Mesenchymal stem cell (in vitro differentiated cells and primary cell): ENCODE data around the gene ADCY3.

ENCODE experiments used
- DNase-seq: peaks from one replicate; pipeline ENCODE4 v3.0.0-alpha.2; 2013
- H2AFZ ChIP-seq: one replicate; pipeline ENCODE4 v1.6.1; 2013; ENCODE audit warnings: low read depth, mild to moderate bottlenecking, control low read depth, inconsistent platforms, low read length, moderate library complexity
- H2AK5ac ChIP-seq: 2 replicates; pipeline ENCODE4 v1.6.1; 2013; ENCODE audit warnings: low read length, moderate library complexity, mild to moderate bottlenecking, inconsistent platforms; ENCODE audit not compliant: severe bottlenecking
- H2BK120ac ChIP-seq: one replicate; pipeline ENCODE4 v1.6.1; 2013; ENCODE audit warnings: low read depth, mild to moderate bottlenecking, inconsistent platforms, low read length, moderate library complexity
- H2BK12ac ChIP-seq, 2 experiments: one replicate each; pipeline ENCODE4 v1.6.1; 2013; ENCODE audit warnings: inconsistent platforms in 2 of 2, low read length in 2 of 2, mild to moderate bottlenecking in 2 of 2, moderate library complexity in 2 of 2, control low read depth in 1 of 2
- H2BK15ac ChIP-seq: one replicate; pipeline ENCODE4 v1.6.1; 2013; ENCODE audit warnings: mild to moderate bottlenecking, low read depth, inconsistent platforms; ENCODE audit not compliant: poor library complexity, severe bottlenecking
- H2BK5ac ChIP-seq: 2 replicates; pipeline ENCODE4 v1.6.1; 2013; ENCODE audit warnings: low read depth, mild to moderate bottlenecking, low read length, control low read depth, inconsistent platforms; ENCODE audit not compliant: poor library complexity, severe bottlenecking
- H3K14ac ChIP-seq, 2 experiments: one replicate each; pipeline ENCODE4 v1.6.1; 2013; ENCODE audit warnings: inconsistent platforms in 2 of 2, low read length in 2 of 2, control low read depth in 1 of 2, mild to moderate bottlenecking in 1 of 2, moderate library complexity in 1 of 2
- H3K18ac ChIP-seq, 2 experiments: one replicate each; pipeline ENCODE4 v1.6.1; 2013; ENCODE audit warnings: inconsistent platforms in 2 of 2, low read length in 2 of 2, control low read depth in 1 of 2, low read depth in 1 of 2, mild to moderate bottlenecking in 1 of 2
- H3K23ac ChIP-seq, 2 experiments: one replicate each; pipeline ENCODE4 v1.6.1; 2013; ENCODE audit warnings: inconsistent platforms in 2 of 2, low read length in 2 of 2, mild to moderate bottlenecking in 2 of 2, moderate library complexity in 2 of 2, control low read depth in 1 of 2
- H3K27ac ChIP-seq: 2 replicates; pipeline ENCODE4 v1.5.1; 2013; ENCODE audit warnings: mild to moderate bottlenecking, moderate library complexity, low read length, control low read depth, inconsistent platforms; ENCODE audit not compliant: poor library complexity, severe bottlenecking
- H3K27me3 ChIP-seq, 2 experiments: 2 replicates each; pipeline versions ENCODE4 v1.6.1 to v1.7.0; 2013; ENCODE audit warnings: low read length in 2 of 2, mild to moderate bottlenecking in 2 of 2, moderate library complexity in 2 of 2, control low read depth in 1 of 2, inconsistent platforms in 1 of 2; ENCODE audit not compliant: control insufficient read depth in 1 of 2, insufficient read depth in 1 of 2
- H3K36me3 ChIP-seq, 2 experiments: 2 replicates each; pipeline versions ENCODE4 v1.6.1 to v1.7.0; 2013; ENCODE audit warnings: low read length in 2 of 2, control low read depth in 1 of 2, inconsistent platforms in 1 of 2, low read depth in 1 of 2, mild to moderate bottlenecking in 1 of 2; ENCODE audit not compliant: insufficient read depth in 2 of 2, control insufficient read depth in 1 of 2
- H3K4ac ChIP-seq, 2 experiments: one replicate each; pipeline ENCODE4 v1.6.1; 2013; ENCODE audit warnings: inconsistent platforms in 2 of 2, low read length in 2 of 2, mild to moderate bottlenecking in 2 of 2, moderate library complexity in 2 of 2, control low read depth in 1 of 2, low read depth in 1 of 2
- H3K4me1 ChIP-seq: 2 replicates; pipeline ENCODE4 v1.6.1; 2013; ENCODE audit warnings: low read depth, low read length, control low read depth; ENCODE audit not compliant: control insufficient read depth, insufficient read depth
- H3K4me2 ChIP-seq: 2 replicates; pipeline ENCODE4 v1.6.1; 2013; ENCODE audit warnings: low read length, mild to moderate bottlenecking, inconsistent platforms; ENCODE audit not compliant: poor library complexity, severe bottlenecking
- H3K4me3 ChIP-seq, 2 experiments: 2 replicates each; pipeline versions ENCODE4 v1.5.1 to v1.7.0; 2013; ENCODE audit warnings: low read length in 2 of 2, mild to moderate bottlenecking in 2 of 2, control low read depth in 1 of 2, low read depth in 1 of 2; ENCODE audit not compliant: insufficient read depth in 1 of 2
- H3K79me1 ChIP-seq: replicated peaks from 2 replicates; pipeline ENCODE4 v1.6.1; 2013; ENCODE audit warnings: mild to moderate bottlenecking, control low read depth, low read length, inconsistent platforms; ENCODE audit not compliant: poor library complexity, severe bottlenecking
- H3K9ac ChIP-seq: 2 replicates; pipeline ENCODE4 v1.7.0; 2013; ENCODE audit warnings: mild to moderate bottlenecking, low read length, moderate library complexity
- H3K9me3 ChIP-seq: 2 replicates; pipeline ENCODE4 v1.7.0; 2013; ENCODE audit warnings: mild to moderate bottlenecking, low read length; ENCODE audit not compliant: control insufficient read depth
- H4K8ac ChIP-seq: one replicate; pipeline ENCODE4 v1.6.1; 2013; ENCODE audit warnings: inconsistent platforms, mild to moderate bottlenecking, low read length, moderate library complexity
- H4K91ac ChIP-seq: one replicate; pipeline ENCODE4 v1.6.1; 2013; ENCODE audit warnings: mild to moderate bottlenecking, low read length, inconsistent platforms
- WGBS: methylation state at CpG from one replicate; pipeline ENCODE4 v1.1.7; 2013; ENCODE audit warnings: mixed read lengths; 5-methylcytosine and 5-hydroxymethylcytosine counted together

The ADCY3 gene

GRCh38 chr2:24832073-24832461 lies 88.0 kb downstream of the ADCY3 start:
- H3K4me3 ChIP-seq: no peak overlapping the region
- no peak overlapping the region for H3K9ac ChIP-seq
- no peak overlapping the region for H2BK12ac ChIP-seq
- peaks cover 30% of the 10 kb centered on the region for H3K4me1 ChIP-seq
- H4K8ac ChIP-seq: no peak overlapping the region
- no peak overlapping the region for H2BK15ac ChIP-seq
- H2AFZ ChIP-seq: no peak overlapping the region
- no peaks in the 10 kb centered on the region for H3K27me3 ChIP-seq
- H4K91ac ChIP-seq: no peak overlapping the region
- H3K4me2 ChIP-seq: no peak overlapping the region
- no peak overlapping the region for H3K23ac ChIP-seq
- H3K18ac ChIP-seq: no peak overlapping the region
- H3K9me3 ChIP-seq: no peaks in the 10 kb centered on the region
- H2BK120ac ChIP-seq: no peak overlapping the region
- no peaks in the 10 kb centered on the region for H3K79me1 ChIP-seq
- no peak for DNase-seq
- whole genome bisulfite sequencing: 88% methylated on average over 12 of the region's 14 CpGs
- H3K4ac ChIP-seq: no peak overlapping the region
- H3K27ac ChIP-seq: no peak overlapping the region
- H2BK5ac ChIP-seq: no peak overlapping the region
- H3K36me3 ChIP-seq: peaks cover 31% of the 10 kb centered on the region in 2 experiments
- H2AK5ac ChIP-seq: no peak overlapping the region
- no peak overlapping the region for H3K14ac ChIP-seq

- no peak overlapping the region for H2BK15ac ChIP-seq
- WGBS: 93% methylated on average over 15 of the region's 18 CpGs
- no peaks in the 10 kb centered on the region for H3K27me3 ChIP-seq
Observed at GRCh38 chr2:24831221-24832072, 88.6 kb downstream of the ADCY3 start.

GRCh38 chr2:24830786-24831185 lies 89.3 kb downstream of the ADCY3 start:
- Histone ChIP-seq H2AK5ac (no peak overlapping the region), H2BK5ac (no peak overlapping the region)

More at GRCh38 chr2:24831221-24832072, 88.6 kb downstream of the ADCY3 start:
- no peak overlapping the region for H3K4me2 ChIP-seq
- H4K8ac ChIP-seq: no peak overlapping the region
- H3K14ac ChIP-seq: no peak overlapping the region
- H2BK12ac ChIP-seq: no peak overlapping the region
- H3K23ac ChIP-seq: no peak overlapping the region
- H3K9ac ChIP-seq: no peak overlapping the region
- no peak overlapping the region for H3K4me3 ChIP-seq
- no peaks in the 10 kb centered on the region for H3K79me1 ChIP-seq
- H2AK5ac ChIP-seq: no peak overlapping the region
- H3K36me3 ChIP-seq: peaks cover 27 to 29% of the 10 kb centered on the region in 2 experiments
- H2BK5ac ChIP-seq: no peak overlapping the region
- no peak for DNase-seq
- H2AFZ ChIP-seq: no peak overlapping the region
- H4K91ac ChIP-seq: no peak overlapping the region
- H3K9me3 ChIP-seq: no peaks in the 10 kb centered on the region
- no peak overlapping the region for H3K4ac ChIP-seq
- peaks cover 31% of the 10 kb centered on the region for H3K4me1 ChIP-seq
- no peak overlapping the region for H3K27ac ChIP-seq
- no peak overlapping the region for H3K18ac ChIP-seq
- no peak overlapping the region for H2BK120ac ChIP-seq

GRCh38 chr2:24830351-24830750 lies 89.7 kb downstream of the ADCY3 start:
- no peak overlapping the region for H3K23ac ChIP-seq
- no peak overlapping the region for H4K91ac ChIP-seq
- no peak overlapping the region for H2BK12ac ChIP-seq
- H3K18ac ChIP-seq: no peak overlapping the region
- H2BK120ac ChIP-seq: no peak overlapping the region
- H3K4me2 ChIP-seq: no peak overlapping the region
- no peak overlapping the region for H3K9ac ChIP-seq
- H3K9me3 ChIP-seq: no peaks in the 10 kb centered on the region
- no peak overlapping the region for H3K27ac ChIP-seq
- DNase-seq: peak; percentile 52
- WGBS: 91% methylated on average over 5 of the region's 5 CpGs
- H3K79me1 ChIP-seq: peaks cover 2% of the 10 kb centered on the region
- H3K14ac ChIP-seq: no peak overlapping the region
- no peak overlapping the region for H2BK15ac ChIP-seq
- no peak overlapping the region for H2BK5ac ChIP-seq
- H3K4ac ChIP-seq: no peak overlapping the region
- peaks cover 38% of the 10 kb centered on the region for H3K4me1 ChIP-seq
- H3K36me3 ChIP-seq: peaks cover 21 to 28% of the 10 kb centered on the region in 2 experiments
- no peaks in the 10 kb centered on the region for H3K27me3 ChIP-seq
- H4K8ac ChIP-seq: no peak overlapping the region
- H2AK5ac ChIP-seq: no peak overlapping the region
- H2AFZ ChIP-seq: no peak overlapping the region
- no peak overlapping the region for H3K4me3 ChIP-seq

More at GRCh38 chr2:24830786-24831185, 89.3 kb downstream of the ADCY3 start:
- Histone ChIP-seq H3K4ac (no peak overlapping the region), H3K9me3 (no peaks in the 10 kb centered on the region), H3K4me2 (no peak overlapping the region), H3K23ac (no peak overlapping the region), H3K4me1 (peaks cover 36% of the 10 kb centered on the region), H2BK120ac (no peak overlapping the region), H2BK12ac (no peak overlapping the region), H3K36me3 (peaks cover 21 to 26% of the 10 kb centered on the region in 2 experiments), H3K9ac (no peak overlapping the region), H2AFZ (no peak overlapping the region), H3K4me3 (no peak overlapping the region), H4K8ac (no peak overlapping the region), H4K91ac (no peak overlapping the region), H2BK15ac (no peak overlapping the region), H3K27ac (no peak overlapping the region), H3K14ac (no peak overlapping the region), H3K27me3 (no peaks in the 10 kb centered on the region), H3K18ac (no peak overlapping the region), H3K79me1 (peaks cover under 1% of the 10 kb centered on the region)
- no peak for DNase-seq
- WGBS: 97% methylated on average over 12 of the region's 12 CpGs
